Measurements from ENCODE around the gene NOTCH1.

The NOTCH1 gene

DNA sequence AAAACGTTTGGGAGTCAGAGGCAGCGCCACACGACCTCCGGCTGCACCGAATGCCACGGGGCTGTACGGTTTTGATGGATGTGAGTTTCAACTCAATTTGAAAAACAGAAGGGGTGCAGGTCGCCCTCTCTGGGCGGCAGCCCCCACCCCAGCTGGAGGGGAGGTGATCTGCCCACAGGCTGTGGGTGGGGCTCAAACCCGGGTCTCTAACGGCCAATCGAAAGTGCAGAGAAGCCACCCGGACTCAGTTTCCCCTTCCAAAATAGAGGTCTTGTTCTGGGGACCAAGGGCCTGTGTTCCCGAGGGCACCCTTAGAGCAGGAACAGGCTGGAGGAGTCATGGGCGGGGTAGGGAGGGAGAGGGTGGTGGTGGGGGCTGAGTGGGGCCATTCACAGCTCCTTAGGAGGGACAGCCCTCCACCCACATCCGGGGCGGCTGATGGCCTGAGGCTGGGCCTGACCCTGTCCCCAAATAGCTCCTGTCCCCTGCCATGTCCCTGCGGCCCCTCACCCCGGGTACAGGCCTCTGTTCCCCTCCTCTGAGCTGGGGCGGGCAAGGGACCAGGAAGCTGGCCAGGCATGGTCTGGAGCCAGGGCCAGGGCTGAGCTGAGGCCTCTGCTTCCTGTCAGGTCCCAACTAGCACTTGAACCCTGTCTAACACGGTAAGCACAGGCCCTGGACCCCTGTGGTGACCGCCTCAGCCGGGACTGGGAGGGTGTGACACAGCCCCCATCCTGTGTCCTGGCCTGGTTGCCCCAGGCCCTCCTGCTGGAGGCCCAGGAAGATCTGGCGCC, 22.6 kb upstream of the NOTCH1 start:
- H3K4me3 ChIP-seq (replicated peaks; ENCODE audit: insufficient read depth, low read length) = no peak overlapping the region
- H3K27ac ChIP-seq (replicated peaks) = no peak overlapping the region
- TF ChIP-seq SPI1 (IDR thresholded peaks at IDR 0.05; ENCODE audit: borderline replicate concordance, low read depth) (no peak), GABPA (IDR thresholded peaks at IDR 0.05; ENCODE audit: low read depth) (no peak), POLR2AphosphoS5 (IDR thresholded peaks at IDR 0.05; ENCODE audit: low read depth) (no peak), CTCF (IDR thresholded peaks at IDR 0.05; ENCODE audit: insufficient read depth, low read length) (no peak)
- TF ChIP-seq, protein P1, sequence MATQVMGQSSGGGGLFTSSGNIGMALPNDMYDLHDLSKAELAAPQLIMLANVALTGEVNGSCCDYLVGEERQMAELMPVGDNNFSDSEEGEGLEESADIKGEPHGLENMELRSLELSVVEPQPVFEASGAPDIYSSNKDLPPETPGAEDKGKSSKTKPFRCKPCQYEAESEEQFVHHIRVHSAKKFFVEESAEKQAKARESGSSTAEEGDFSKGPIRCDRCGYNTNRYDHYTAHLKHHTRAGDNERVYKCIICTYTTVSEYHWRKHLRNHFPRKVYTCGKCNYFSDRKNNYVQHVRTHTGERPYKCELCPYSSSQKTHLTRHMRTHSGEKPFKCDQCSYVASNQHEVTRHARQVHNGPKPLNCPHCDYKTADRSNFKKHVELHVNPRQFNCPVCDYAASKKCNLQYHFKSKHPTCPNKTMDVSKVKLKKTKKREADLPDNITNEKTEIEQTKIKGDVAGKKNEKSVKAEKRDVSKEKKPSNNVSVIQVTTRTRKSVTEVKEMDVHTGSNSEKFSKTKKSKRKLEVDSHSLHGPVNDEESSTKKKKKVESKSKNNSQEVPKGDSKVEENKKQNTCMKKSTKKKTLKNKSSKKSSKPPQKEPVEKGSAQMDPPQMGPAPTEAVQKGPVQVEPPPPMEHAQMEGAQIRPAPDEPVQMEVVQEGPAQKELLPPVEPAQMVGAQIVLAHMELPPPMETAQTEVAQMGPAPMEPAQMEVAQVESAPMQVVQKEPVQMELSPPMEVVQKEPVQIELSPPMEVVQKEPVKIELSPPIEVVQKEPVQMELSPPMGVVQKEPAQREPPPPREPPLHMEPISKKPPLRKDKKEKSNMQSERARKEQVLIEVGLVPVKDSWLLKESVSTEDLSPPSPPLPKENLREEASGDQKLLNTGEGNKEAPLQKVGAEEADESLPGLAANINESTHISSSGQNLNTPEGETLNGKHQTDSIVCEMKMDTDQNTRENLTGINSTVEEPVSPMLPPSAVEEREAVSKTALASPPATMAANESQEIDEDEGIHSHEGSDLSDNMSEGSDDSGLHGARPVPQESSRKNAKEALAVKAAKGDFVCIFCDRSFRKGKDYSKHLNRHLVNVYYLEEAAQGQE (IDR thresholded peaks at IDR 0.05; ENCODE audit: insufficient replicate concordance, low read depth) = no peak
- no peaks in the 10 kb centered on the region for H3K27me3 ChIP-seq (ENCODE audit: insufficient read depth, poor library complexity, severe bottlenecking)
- no peak for DNase-seq (ENCODE audit: low read depth in 1 of 2, low spot score in 1 of 2)

GRCh38 chr9:136567651-136568287, 21.9 kb upstream of the NOTCH1 start:
- Histone ChIP-seq H3K27me3 (ENCODE audit: insufficient read depth, poor library complexity, severe bottlenecking) (no peaks in the 10 kb centered on the region), H3K4me3 (replicated peaks; ENCODE audit: insufficient read depth, low read length) (no peak overlapping the region), H3K27ac (replicated peaks) (no peak overlapping the region)
- TF ChIP-seq SPI1 (IDR thresholded peaks at IDR 0.05; ENCODE audit: borderline replicate concordance, low read depth) (no peak), CTCF (IDR thresholded peaks at IDR 0.05; ENCODE audit: insufficient read depth, low read length) (no peak), GABPA (IDR thresholded peaks at IDR 0.05; ENCODE audit: low read depth) (no peak), POLR2AphosphoS5 (IDR thresholded peaks at IDR 0.05; ENCODE audit: low read depth) (no peak)
- TF ChIP-seq, protein P1 (IDR thresholded peaks at IDR 0.05; ENCODE audit: insufficient replicate concordance, low read depth) = no peak
- DNase-seq (ENCODE audit: low read depth in 1 of 2, low spot score in 1 of 2) = no peak

DNA sequence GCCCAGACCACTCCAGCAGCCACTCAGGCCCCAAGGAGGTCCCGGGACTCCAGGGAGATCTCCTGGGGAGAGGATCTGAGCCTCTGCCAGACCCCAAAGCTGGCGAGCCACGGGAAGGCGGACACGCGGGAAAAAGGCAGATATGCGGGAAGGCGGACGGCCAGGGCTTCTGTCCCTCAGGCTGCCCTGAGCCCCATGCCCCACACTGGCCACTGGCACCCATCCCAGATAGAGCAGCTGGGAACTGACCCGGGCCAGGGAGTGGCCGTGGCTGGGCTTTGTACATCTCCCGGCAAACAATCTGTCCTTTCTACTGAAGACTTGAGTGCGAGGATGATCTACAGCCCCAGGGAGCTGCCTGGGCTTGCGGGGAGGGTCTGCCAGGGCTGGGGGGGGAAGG, 21.1 kb upstream of the NOTCH1 start:
- TF ChIP-seq GABPA (IDR thresholded peaks at IDR 0.05; ENCODE audit: low read depth) (no peak), SPI1 (IDR thresholded peaks at IDR 0.05; ENCODE audit: borderline replicate concordance, low read depth) (no peak), CTCF (IDR thresholded peaks at IDR 0.05; ENCODE audit: insufficient read depth, low read length) (no peak), POLR2AphosphoS5 (IDR thresholded peaks at IDR 0.05; ENCODE audit: low read depth) (no peak)
- TF ChIP-seq, protein P1 (IDR thresholded peaks at IDR 0.05; ENCODE audit: insufficient replicate concordance, low read depth) = no peak
- Histone ChIP-seq H3K27me3 (ENCODE audit: insufficient read depth, poor library complexity, severe bottlenecking) (no peaks in the 10 kb centered on the region), H3K4me3 (replicated peaks; ENCODE audit: insufficient read depth, low read length) (no peak overlapping the region), H3K27ac (replicated peaks) (no peak overlapping the region)
- no peak for DNase-seq (ENCODE audit: low read depth in 1 of 2, low spot score in 1 of 2)

Measured in HL-60 (cell line).